ENCODE measurements around the gene MAGOHB. TPM values are rescaled to one million over a fixed set of nuclear protein-coding genes. Genes with fewer than 3 reads are reported as not detected.

MAGOHB gene
- total RNA-seq, 1 experiment from 2014 or later: 134 TPM

DNA sequence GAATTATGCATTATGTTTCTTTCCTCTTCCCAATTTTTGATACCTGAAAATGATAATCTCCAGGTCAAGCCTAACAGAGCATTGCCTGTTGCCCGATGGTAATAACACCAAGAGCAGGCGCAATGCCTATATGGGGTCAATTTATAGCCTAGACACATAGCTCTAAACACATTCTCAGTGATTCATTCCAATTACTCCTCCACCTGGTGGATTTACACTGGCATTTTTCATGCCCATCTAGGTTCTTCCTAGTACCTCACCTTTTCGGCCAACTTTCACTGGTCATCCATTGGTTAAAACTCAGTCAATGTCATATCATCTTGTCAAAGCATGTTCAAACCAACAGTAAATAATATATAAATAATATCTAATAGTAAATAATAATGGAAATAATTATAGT lies 54.6 kb downstream of the MAGOHB start:
- no TSS peak for BruUV-seq (replicated peaks)

DNA sequence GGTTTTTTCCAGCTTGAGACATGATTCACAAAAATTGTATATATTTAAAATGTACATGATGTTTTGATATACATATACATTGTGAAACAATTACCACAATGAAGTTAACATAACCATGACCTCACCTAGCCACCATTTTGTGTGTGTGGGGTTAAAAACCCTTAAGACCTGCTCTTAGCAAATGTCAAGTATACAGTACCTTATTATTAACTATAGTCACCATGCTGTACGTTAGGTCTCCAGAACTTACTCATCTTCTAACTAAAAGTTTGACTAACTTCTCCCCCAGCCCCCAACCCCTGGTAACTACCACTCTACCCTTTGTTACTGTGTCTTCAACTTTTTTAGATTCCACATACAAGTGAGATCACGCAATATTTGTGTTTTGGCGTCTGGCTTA lies 55.1 kb downstream of the MAGOHB start:
- H3K27me3 Mint-ChIP-seq (ENCODE audit: insufficient read depth, unreplicated experiment): peaks cover 6% of the 10 kb centered on the region
- Histone ChIP-seq H3K36me3 (ENCODE audit: control insufficient read depth, insufficient read depth, low read length) (no peaks in the 10 kb centered on the region), H3K4me3 (ENCODE audit: low read depth, low read length) (no peak overlapping the region), H3K27me3 (replicated peaks; ENCODE audit: control insufficient read depth, insufficient read depth, low read length) (no peaks in the 10 kb centered on the region), H3K9me3 (no peaks in the 10 kb centered on the region), H3K4me1 (no peaks in the 10 kb centered on the region)
- TF ChIP-seq, protein P1, sequence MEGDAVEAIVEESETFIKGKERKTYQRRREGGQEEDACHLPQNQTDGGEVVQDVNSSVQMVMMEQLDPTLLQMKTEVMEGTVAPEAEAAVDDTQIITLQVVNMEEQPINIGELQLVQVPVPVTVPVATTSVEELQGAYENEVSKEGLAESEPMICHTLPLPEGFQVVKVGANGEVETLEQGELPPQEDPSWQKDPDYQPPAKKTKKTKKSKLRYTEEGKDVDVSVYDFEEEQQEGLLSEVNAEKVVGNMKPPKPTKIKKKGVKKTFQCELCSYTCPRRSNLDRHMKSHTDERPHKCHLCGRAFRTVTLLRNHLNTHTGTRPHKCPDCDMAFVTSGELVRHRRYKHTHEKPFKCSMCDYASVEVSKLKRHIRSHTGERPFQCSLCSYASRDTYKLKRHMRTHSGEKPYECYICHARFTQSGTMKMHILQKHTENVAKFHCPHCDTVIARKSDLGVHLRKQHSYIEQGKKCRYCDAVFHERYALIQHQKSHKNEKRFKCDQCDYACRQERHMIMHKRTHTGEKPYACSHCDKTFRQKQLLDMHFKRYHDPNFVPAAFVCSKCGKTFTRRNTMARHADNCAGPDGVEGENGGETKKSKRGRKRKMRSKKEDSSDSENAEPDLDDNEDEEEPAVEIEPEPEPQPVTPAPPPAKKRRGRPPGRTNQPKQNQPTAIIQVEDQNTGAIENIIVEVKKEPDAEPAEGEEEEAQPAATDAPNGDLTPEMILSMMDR (IDR thresholded peaks at IDR 0.05; ENCODE audit: insufficient read depth in 1 of 2, low read depth in 1 of 2, low read length in 1 of 2, severe bottlenecking in 1 of 2, unreplicated experiment in 1 of 2): no peak
- no peak for DNase-seq
- no peaks in the 10 kb centered on the region for H3K4me1 Mint-ChIP-seq (ENCODE audit: low read depth, unreplicated experiment)
- H3K36me3 Mint-ChIP-seq (ENCODE audit: insufficient read depth, unreplicated experiment): no peaks in the 10 kb centered on the region
- intact Hi-C loops (cut with micrococcal nuclease; ENCODE audit: unreplicated experiment): no loop called here
- CTCF ChIA-PET: interaction anchor here (1.7 kb wide), 1 partner anchor 191 kb away, joined by 6 read pairs; no protein-coding TSS in a partner anchor
- POLR2A ChIA-PET: no interaction called here
- H3K4me3 Mint-ChIP-seq (ENCODE audit: unreplicated experiment): no peak overlapping the region
- H3K9me3 Mint-ChIP-seq (ENCODE audit: unreplicated experiment): no peaks in the 10 kb centered on the region
- no peak overlapping the region for H3K27ac Mint-ChIP-seq (ENCODE audit: unreplicated experiment)
- BruUV-seq (replicated peaks): no TSS peak

More for the DNA sequence above, 54.6 kb downstream of the MAGOHB start:
- Histone ChIP-seq H3K36me3 (ENCODE audit: control insufficient read depth, insufficient read depth, low read length) (no peaks in the 10 kb centered on the region), H3K4me1 (no peaks in the 10 kb centered on the region), H3K4me3 (ENCODE audit: low read depth, low read length) (no peak overlapping the region), H3K27me3 (replicated peaks; ENCODE audit: control insufficient read depth, insufficient read depth, low read length) (no peaks in the 10 kb centered on the region), H3K9me3 (no peaks in the 10 kb centered on the region)
- DNase-seq: no peak
- POLR2A ChIA-PET: no interaction called here
- TF ChIP-seq, protein P1 (IDR thresholded peaks at IDR 0.05; ENCODE audit: insufficient read depth in 1 of 2, low read depth in 1 of 2, low read length in 1 of 2, severe bottlenecking in 1 of 2, unreplicated experiment in 1 of 2): no peak
- no peaks in the 10 kb centered on the region for H3K36me3 Mint-ChIP-seq (ENCODE audit: insufficient read depth, unreplicated experiment)
- CTCF ChIA-PET: interaction anchor here (1.7 kb wide), 1 partner anchor 192 kb away, joined by 6 read pairs; no protein-coding TSS in a partner anchor
- no peak overlapping the region for H3K4me3 Mint-ChIP-seq (ENCODE audit: unreplicated experiment)
- intact Hi-C loops (cut with micrococcal nuclease; ENCODE audit: unreplicated experiment): no loop called here
- no peaks in the 10 kb centered on the region for H3K4me1 Mint-ChIP-seq (ENCODE audit: low read depth, unreplicated experiment)
- H3K9me3 Mint-ChIP-seq (ENCODE audit: unreplicated experiment): no peaks in the 10 kb centered on the region
- H3K27ac Mint-ChIP-seq (ENCODE audit: unreplicated experiment): no peak overlapping the region
- H3K27me3 Mint-ChIP-seq (ENCODE audit: insufficient read depth, unreplicated experiment): peaks cover 6% of the 10 kb centered on the region

DNA sequence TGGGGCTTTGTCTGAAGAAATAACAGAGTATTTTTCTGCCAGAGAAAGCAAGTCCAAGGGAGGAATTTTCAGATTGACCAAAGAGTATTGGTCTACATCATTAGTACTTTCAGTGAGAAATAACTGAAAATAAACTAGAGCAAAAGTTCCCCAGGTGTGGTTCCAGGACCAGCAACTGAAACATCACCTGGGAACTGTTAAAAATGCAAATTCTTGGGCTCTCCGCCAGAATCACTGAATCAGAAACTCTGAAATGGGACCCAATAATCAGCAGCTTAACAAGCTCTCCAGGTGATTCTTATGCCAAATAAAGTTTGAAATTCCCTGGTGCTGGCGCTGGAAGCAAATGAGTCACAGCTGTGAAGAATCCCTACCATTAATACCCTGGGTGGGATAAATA lies 55.6 kb downstream of the MAGOHB start:
- H3K27me3 ChIP-seq (replicated peaks; ENCODE audit: control insufficient read depth, insufficient read depth, low read length): no peaks in the 10 kb centered on the region
- Mint-ChIP-seq H3K4me1 (ENCODE audit: low read depth, unreplicated experiment) (no peaks in the 10 kb centered on the region), H3K27me3 (ENCODE audit: insufficient read depth, unreplicated experiment) (peaks cover 6% of the 10 kb centered on the region), H3K27ac (ENCODE audit: unreplicated experiment) (no peak overlapping the region), H3K36me3 (ENCODE audit: insufficient read depth, unreplicated experiment) (no peaks in the 10 kb centered on the region), H3K4me3 (ENCODE audit: unreplicated experiment) (no peak overlapping the region), H3K9me3 (ENCODE audit: unreplicated experiment) (no peaks in the 10 kb centered on the region)
- TF ChIP-seq, protein P1 (IDR thresholded peaks at IDR 0.05; ENCODE audit: insufficient read depth in 1 of 2, low read depth in 1 of 2, low read length in 1 of 2, severe bottlenecking in 1 of 2, unreplicated experiment in 1 of 2): no peak
- H3K36me3 ChIP-seq (ENCODE audit: control insufficient read depth, insufficient read depth, low read length): no peaks in the 10 kb centered on the region
- ChIA-PET POLR2A (no interaction called here), CTCF (no interaction called here)
- H3K4me3 ChIP-seq (ENCODE audit: low read depth, low read length): no peak overlapping the region
- no peaks in the 10 kb centered on the region for H3K4me1 ChIP-seq
- no TSS peak for BruUV-seq (replicated peaks)
- intact Hi-C loops (cut with micrococcal nuclease; ENCODE audit: unreplicated experiment): no loop called here
- no peaks in the 10 kb centered on the region for H3K9me3 ChIP-seq
- no peak for DNase-seq

Data from Caco-2 (cell line).